Liver (tissue), 9 donors: Measurements from ENCODE around the gene MRPL46. TPM values are rescaled to one million over a fixed set of nuclear protein-coding genes. Genes with fewer than 3 reads are reported as not detected.

ENCODE experiments used
- DNase-seq: peaks from one replicate; pipeline ENCODE4 v3.0.0-alpha.2; 2017; ENCODE audit warnings: low spot score
- H3K27ac ChIP-seq, 2 donors: one replicate each; pipeline ENCODE4 v1.7.0; 2013; ENCODE audit warnings: inconsistent platforms in 2 of 2, low read length in 2 of 2, control low read depth in 1 of 2, low read depth in 1 of 2, mild to moderate bottlenecking in 1 of 2
- H3K27me3 ChIP-seq, 4 donors: one replicate each; pipeline versions ENCODE4 v1.6.1 to v1.7.0; 2013; ENCODE audit warnings: low read length in 3 of 4, inconsistent platforms in 1 of 4, mild to moderate bottlenecking in 1 of 4, moderate library complexity in 1 of 4; ENCODE audit not compliant: control insufficient read depth in 4 of 4, insufficient read depth in 4 of 4
- H3K36me3 ChIP-seq, 4 donors: one replicate each; pipeline versions ENCODE4 v1.6.1 to v1.7.0; 2013; ENCODE audit warnings: low read length in 3 of 4, mild to moderate bottlenecking in 3 of 4, low read depth in 1 of 4, moderate library complexity in 1 of 4; ENCODE audit not compliant: control insufficient read depth in 4 of 4, insufficient read depth in 3 of 4
- H3K4me1 ChIP-seq, 4 donors: one replicate each; pipeline versions ENCODE4 v1.6.1 to v1.7.0; 2013; ENCODE audit warnings: low read length in 3 of 4, mild to moderate bottlenecking in 3 of 4, moderate library complexity in 1 of 4; ENCODE audit not compliant: control insufficient read depth in 4 of 4, insufficient read depth in 4 of 4
- H3K4me3 ChIP-seq, 3 donors: one replicate each; pipeline versions ENCODE4 v1.6.1 to v1.7.0; 2013; ENCODE audit warnings: low read length in 3 of 3, control low read depth in 1 of 3, low read depth in 1 of 3, mild to moderate bottlenecking in 1 of 3
- H3K9ac ChIP-seq, 2 donors: one replicate each; pipeline ENCODE4 v1.7.0; 2013; ENCODE audit warnings: low read length in 2 of 2, mild to moderate bottlenecking in 2 of 2, moderate library complexity in 2 of 2, control low read depth in 1 of 2, low read depth in 1 of 2
- H3K9me3 ChIP-seq, 4 donors: one replicate each; pipeline versions ENCODE4 v1.6.1 to v1.7.0; 2013; ENCODE audit warnings: low read length in 3 of 4; ENCODE audit not compliant: control insufficient read depth in 4 of 4
- EGR1 ChIP-seq, 2 donors: IDR thresholded peaks; 2 replicates each; pipeline ENCODE4 v1.6.1; 2016 to 2018; ENCODE audit warnings: antibody characterized with exemption in 2 of 2, low read depth in 2 of 2
- FOXA1 ChIP-seq: IDR thresholded peaks from 2 replicates; pipeline ENCODE4 v1.6.1; 2016; ENCODE audit warnings: antibody characterized with exemption
- FOXA2 ChIP-seq: IDR thresholded peaks from 2 replicates; pipeline ENCODE4 v1.6.1; 2016; ENCODE audit warnings: antibody characterized with exemption
- GABPA ChIP-seq, 2 donors: IDR thresholded peaks in 1 of 2; conservative IDR thresholded peaks in 1 of 2; 2 replicates each; pipeline ENCODE4 v1.6.1; 2016; ENCODE audit warnings: antibody characterized with exemption in 2 of 2, mild to moderate bottlenecking in 1 of 2, moderate library complexity in 1 of 2
- HNF4A ChIP-seq, 2 donors: conservative IDR thresholded peaks; 2 replicates each; pipeline ENCODE4 v1.6.1; 2016; ENCODE audit warnings: antibody characterized with exemption in 2 of 2, mild to moderate bottlenecking in 2 of 2
- HNF4G ChIP-seq: IDR thresholded peaks from 2 replicates; pipeline ENCODE4 v1.6.1; 2016; ENCODE audit warnings: antibody characterized with exemption
- JUND ChIP-seq, 2 donors: IDR thresholded peaks; 2 replicates each; pipeline ENCODE4 v1.6.1; 2016; ENCODE audit warnings: antibody characterized with exemption in 2 of 2
- NR2F2 ChIP-seq: IDR thresholded peaks from 2 replicates; pipeline ENCODE4 v1.6.1; 2016; ENCODE audit warnings: antibody characterized with exemption
- RAD21 ChIP-seq, 2 donors: IDR thresholded peaks; 2 replicates each; pipeline ENCODE4 v1.6.1; 2016; ENCODE audit warnings: antibody characterized with exemption in 2 of 2, mild to moderate bottlenecking in 2 of 2
- RXRA ChIP-seq, 2 donors: IDR thresholded peaks; 2 replicates each; pipeline ENCODE4 v1.6.1; 2017 to 2018; ENCODE audit warnings: antibody characterized with exemption in 2 of 2, mild to moderate bottlenecking in 1 of 2
- SP1 ChIP-seq: IDR thresholded peaks from 2 replicates; pipeline ENCODE4 v1.6.1; 2018; ENCODE audit warnings: antibody characterized with exemption, mild to moderate bottlenecking
- TAF1 ChIP-seq: conservative IDR thresholded peaks from 2 replicates; pipeline ENCODE4 v1.6.1; 2016; ENCODE audit warnings: antibody characterized with exemption, mild to moderate bottlenecking
- YY1 ChIP-seq: IDR thresholded peaks from 2 replicates; pipeline ENCODE4 v1.6.1; 2016; ENCODE audit warnings: antibody characterized with exemption, mild to moderate bottlenecking
- WGBS: extraction: QIAGEN DNeasy Blood & Tissue Kit; methylation state at CpG from one replicate; pipeline ENCODE4 v1.1.7; 2013; 5-methylcytosine and 5-hydroxymethylcytosine counted together
- polyA plus RNA-seq, 2 donors: library from polyadenylated mRNA; stranded (reverse) in 1 of 2; unstranded in 1 of 2; fragments of 200-250 nt in 1 of 2; fragments of >200 nt in 1 of 2; fragmentation: Nextera tagmentation in 1 of 2; extraction: Ambion mirVana in 1 of 2; gene quantifications; one replicate each; pipeline versions ENCODE4 v1.2.1 to v1.2.3, GENCODE V29; 2013 to 2015
- total RNA-seq, 2 donors: library from RNA; depleted of rRNA; stranded (reverse); fragments of >200 nt; gene quantifications; one replicate each; pipeline ENCODE4 v1.2.3, GENCODE V29; 2014
- TF ChIP-seq, protein P1 (sequence below): IDR thresholded peaks from 2 replicates; pipeline ENCODE4 v1.6.1; 2016; ENCODE audit warnings: antibody characterized with exemption
- TF ChIP-seq, protein P2 (sequence below): IDR thresholded peaks from 2 replicates; pipeline ENCODE4 v1.6.1; 2016; ENCODE audit warnings: antibody characterized with exemption
- TF ChIP-seq, protein P3 (sequence below): IDR thresholded peaks from 2 replicates; pipeline ENCODE4 v1.6.1; 2016; ENCODE audit warnings: antibody characterized with exemption, mild to moderate bottlenecking
- TF ChIP-seq, protein P4 (sequence below): fragments of 150-350 bp; IDR thresholded peaks from 2 replicates; pipeline ENCODE4 v1.5.1; 2017; ENCODE audit warnings: improper control_type of control experiment, low read depth, low read length; ENCODE audit not compliant: missing input control
- TF ChIP-seq, protein P5 (sequence below): IDR thresholded peaks from 2 replicates; pipeline ENCODE4 v1.6.1; 2016; ENCODE audit warnings: antibody characterized with exemption
- donor health status: healthy.
- donor health status: healthy.
- donor health status: healthy.
- donor health status: healthy.
- donor health status: healthy.

MRPL46 gene
- total and polyA plus RNA-seq, 4 donors = 16.1 to 63.5 (median 39.2) TPM

DNA sequence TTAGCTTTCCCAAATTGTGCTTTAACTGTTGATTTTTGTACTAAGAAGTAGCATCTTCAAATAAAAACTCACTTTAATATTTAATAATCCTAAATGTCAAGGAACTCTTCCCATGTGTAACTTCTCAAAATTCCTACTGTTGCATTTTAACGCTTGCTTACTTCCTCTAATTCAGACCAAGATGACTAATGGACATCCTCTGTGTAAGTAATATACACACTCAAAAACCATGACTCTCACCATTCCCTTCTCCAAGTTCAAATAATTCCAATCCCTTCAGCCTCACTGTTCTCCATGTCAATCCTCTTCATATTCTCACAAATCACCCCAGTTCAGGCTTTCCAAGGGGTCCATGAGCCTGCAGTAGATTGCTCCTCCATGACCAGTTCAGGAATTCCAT, 13.0 kb downstream of the MRPL46 start:
- Histone ChIP-seq H3K27ac (no peak overlapping the region), H3K27me3 (no peaks in the 10 kb centered on the region), H3K9me3 (no peaks in the 10 kb centered on the region), H3K4me3 (no peak overlapping the region), H3K4me1 (peaks cover 0 to 13% (median under 1%) of the 10 kb centered on the region in 4 donors), H3K36me3 (peaks cover 3 to 17% (median 13%) of the 10 kb centered on the region in 4 donors), H3K9ac (no peak overlapping the region)
- TF ChIP-seq GABPA (IDR thresholded peaks at IDR 0.05 in 1 of 2, conservative IDR thresholded peaks at IDR 0.05 in 1 of 2) (no peak), JUND (IDR thresholded peaks at IDR 0.05) (no peak), HNF4G (no peak), RAD21 (IDR thresholded peaks at IDR 0.05) (no peak), YY1 (no peak), RXRA (IDR thresholded peaks at IDR 0.05) (no peak), NR2F2 (no peak), TAF1 (no peak), FOXA1 (no peak)
- TF ChIP-seq, protein P1, sequence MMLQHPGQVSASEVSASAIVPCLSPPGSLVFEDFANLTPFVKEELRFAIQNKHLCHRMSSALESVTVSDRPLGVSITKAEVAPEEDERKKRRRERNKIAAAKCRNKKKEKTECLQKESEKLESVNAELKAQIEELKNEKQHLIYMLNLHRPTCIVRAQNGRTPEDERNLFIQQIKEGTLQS = no peak
- TF ChIP-seq, protein P2, sequence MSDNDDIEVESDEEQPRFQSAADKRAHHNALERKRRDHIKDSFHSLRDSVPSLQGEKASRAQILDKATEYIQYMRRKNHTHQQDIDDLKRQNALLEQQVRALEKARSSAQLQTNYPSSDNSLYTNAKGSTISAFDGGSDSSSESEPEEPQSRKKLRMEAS = no peak
- TF ChIP-seq, protein P3, sequence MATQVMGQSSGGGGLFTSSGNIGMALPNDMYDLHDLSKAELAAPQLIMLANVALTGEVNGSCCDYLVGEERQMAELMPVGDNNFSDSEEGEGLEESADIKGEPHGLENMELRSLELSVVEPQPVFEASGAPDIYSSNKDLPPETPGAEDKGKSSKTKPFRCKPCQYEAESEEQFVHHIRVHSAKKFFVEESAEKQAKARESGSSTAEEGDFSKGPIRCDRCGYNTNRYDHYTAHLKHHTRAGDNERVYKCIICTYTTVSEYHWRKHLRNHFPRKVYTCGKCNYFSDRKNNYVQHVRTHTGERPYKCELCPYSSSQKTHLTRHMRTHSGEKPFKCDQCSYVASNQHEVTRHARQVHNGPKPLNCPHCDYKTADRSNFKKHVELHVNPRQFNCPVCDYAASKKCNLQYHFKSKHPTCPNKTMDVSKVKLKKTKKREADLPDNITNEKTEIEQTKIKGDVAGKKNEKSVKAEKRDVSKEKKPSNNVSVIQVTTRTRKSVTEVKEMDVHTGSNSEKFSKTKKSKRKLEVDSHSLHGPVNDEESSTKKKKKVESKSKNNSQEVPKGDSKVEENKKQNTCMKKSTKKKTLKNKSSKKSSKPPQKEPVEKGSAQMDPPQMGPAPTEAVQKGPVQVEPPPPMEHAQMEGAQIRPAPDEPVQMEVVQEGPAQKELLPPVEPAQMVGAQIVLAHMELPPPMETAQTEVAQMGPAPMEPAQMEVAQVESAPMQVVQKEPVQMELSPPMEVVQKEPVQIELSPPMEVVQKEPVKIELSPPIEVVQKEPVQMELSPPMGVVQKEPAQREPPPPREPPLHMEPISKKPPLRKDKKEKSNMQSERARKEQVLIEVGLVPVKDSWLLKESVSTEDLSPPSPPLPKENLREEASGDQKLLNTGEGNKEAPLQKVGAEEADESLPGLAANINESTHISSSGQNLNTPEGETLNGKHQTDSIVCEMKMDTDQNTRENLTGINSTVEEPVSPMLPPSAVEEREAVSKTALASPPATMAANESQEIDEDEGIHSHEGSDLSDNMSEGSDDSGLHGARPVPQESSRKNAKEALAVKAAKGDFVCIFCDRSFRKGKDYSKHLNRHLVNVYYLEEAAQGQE = no peak
- TF ChIP-seq, protein P4, sequence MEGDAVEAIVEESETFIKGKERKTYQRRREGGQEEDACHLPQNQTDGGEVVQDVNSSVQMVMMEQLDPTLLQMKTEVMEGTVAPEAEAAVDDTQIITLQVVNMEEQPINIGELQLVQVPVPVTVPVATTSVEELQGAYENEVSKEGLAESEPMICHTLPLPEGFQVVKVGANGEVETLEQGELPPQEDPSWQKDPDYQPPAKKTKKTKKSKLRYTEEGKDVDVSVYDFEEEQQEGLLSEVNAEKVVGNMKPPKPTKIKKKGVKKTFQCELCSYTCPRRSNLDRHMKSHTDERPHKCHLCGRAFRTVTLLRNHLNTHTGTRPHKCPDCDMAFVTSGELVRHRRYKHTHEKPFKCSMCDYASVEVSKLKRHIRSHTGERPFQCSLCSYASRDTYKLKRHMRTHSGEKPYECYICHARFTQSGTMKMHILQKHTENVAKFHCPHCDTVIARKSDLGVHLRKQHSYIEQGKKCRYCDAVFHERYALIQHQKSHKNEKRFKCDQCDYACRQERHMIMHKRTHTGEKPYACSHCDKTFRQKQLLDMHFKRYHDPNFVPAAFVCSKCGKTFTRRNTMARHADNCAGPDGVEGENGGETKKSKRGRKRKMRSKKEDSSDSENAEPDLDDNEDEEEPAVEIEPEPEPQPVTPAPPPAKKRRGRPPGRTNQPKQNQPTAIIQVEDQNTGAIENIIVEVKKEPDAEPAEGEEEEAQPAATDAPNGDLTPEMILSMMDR = no peak
- TF ChIP-seq, protein P5, sequence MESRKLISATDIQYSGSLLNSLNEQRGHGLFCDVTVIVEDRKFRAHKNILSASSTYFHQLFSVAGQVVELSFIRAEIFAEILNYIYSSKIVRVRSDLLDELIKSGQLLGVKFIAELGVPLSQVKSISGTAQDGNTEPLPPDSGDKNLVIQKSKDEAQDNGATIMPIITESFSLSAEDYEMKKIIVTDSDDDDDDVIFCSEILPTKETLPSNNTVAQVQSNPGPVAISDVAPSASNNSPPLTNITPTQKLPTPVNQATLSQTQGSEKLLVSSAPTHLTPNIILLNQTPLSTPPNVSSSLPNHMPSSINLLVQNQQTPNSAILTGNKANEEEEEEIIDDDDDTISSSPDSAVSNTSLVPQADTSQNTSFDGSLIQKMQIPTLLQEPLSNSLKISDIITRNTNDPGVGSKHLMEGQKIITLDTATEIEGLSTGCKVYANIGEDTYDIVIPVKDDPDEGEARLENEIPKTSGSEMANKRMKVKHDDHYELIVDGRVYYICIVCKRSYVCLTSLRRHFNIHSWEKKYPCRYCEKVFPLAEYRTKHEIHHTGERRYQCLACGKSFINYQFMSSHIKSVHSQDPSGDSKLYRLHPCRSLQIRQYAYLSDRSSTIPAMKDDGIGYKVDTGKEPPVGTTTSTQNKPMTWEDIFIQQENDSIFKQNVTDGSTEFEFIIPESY = no peak
- WGBS = 67% methylated on average over 1 of the region's 1 CpG
- DNase-seq = no peak

DNA sequence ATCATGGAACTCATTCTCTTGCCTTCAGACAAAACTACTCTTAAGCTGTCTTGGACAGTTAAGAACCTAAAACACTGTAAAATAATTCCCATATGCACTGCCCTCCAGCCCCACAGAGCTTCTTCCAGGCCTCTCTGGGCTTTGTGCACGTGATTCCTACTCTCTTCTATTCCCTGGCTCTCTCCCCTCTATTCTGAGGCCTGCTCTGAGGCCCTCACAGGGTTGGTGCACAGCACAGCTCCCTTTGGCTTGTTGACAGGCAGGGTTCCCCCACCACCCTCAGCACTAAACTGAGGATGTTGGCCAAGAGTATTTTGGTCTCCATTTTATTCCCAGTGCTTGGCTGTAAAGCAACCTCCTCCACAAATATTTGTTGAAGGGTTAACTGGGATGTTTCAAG, 13.5 kb downstream of the MRPL46 start:
- Histone ChIP-seq H3K27me3 (no peaks in the 10 kb centered on the region), H3K27ac (no peak overlapping the region), H3K9me3 (no peaks in the 10 kb centered on the region), H3K4me1 (peaks cover 0 to 13% (median under 1%) of the 10 kb centered on the region in 4 donors), H3K36me3 (peaks cover 3 to 12% (median 9%) of the 10 kb centered on the region in 4 donors), H3K9ac (no peak overlapping the region), H3K4me3 (no peak overlapping the region)
- peak; percentile 9 for DNase-seq
- 64% methylated on average over 1 of the region's 1 CpG for WGBS
- TF ChIP-seq GABPA (IDR thresholded peaks at IDR 0.05 in 1 of 2, conservative IDR thresholded peaks at IDR 0.05 in 1 of 2) (no peak), HNF4G (no peak), TAF1 (no peak), FOXA2 (no peak), SP1 (no peak), HNF4A (conservative IDR thresholded peaks at IDR 0.05) (no peak), EGR1 (IDR thresholded peaks at IDR 0.05; ENCODE audit: low read depth in 2 of 2) (no peak), NR2F2 (no peak)
- TF ChIP-seq, protein P4 = no peak
- TF ChIP-seq, protein P1 = no peak
- TF ChIP-seq, protein P2 = no peak
- TF ChIP-seq, protein P5 = no peak
